Mononuclear cell (primary cell): ENCODE measurements around the gene TMEM190. TPM values are rescaled to one million over a fixed set of nuclear protein-coding genes. Genes with fewer than 3 reads are reported as not detected.
"Not testable (repeated sequence)": the region's sequence is repeated elsewhere in the genome, so short reads cannot be mapped to it uniquely, and the experiment has no call there.

Experiments
- H3K27me3 ChIP-seq: 2 replicates; pipeline ENCODE4 v1.6.0; 2011; ENCODE audit warnings: low read length, control low read depth; ENCODE audit not compliant: insufficient read depth
- H3K4me1 ChIP-seq: 2 replicates; pipeline ENCODE4 v1.5.1; 2011; ENCODE audit warnings: mild to moderate bottlenecking, low read length, control low read depth; ENCODE audit not compliant: insufficient read depth
- H3K4me3 ChIP-seq: 2 replicates; pipeline ENCODE4 v1.5.1; 2011; ENCODE audit warnings: mild to moderate bottlenecking, low read length, moderate library complexity
- H3K9me3 ChIP-seq: 2 replicates; pipeline ENCODE4 v1.5.1; 2011; ENCODE audit warnings: low read depth, mild to moderate bottlenecking, control low read depth, low read length
- total RNA-seq: library from RNA; depleted of rRNA; stranded (reverse); fragments of >200 nt; gene quantifications from one replicate; pipeline ENCODE4 v1.2.3, GENCODE V29; 2012

TMEM190 gene
- total RNA-seq, 1 donor = not detected

DNA sequence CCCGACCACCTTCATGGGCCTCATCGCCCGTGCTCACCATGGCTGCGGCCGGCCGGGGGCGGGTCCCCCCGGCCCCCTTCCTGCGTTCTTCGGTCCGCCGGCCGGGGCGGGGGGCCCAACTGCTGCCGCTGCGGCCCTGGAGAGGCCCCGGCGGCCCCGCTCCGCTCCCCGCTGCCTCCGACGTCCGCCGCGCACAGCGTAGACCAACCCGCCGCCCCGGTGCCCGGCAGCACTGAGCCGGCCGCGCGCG is 30.8 kb downstream of the TMEM190 start, which contains the start of gene UBE2S:
TSS of gene UBE2S (minus strand) at position 239 of the 250 bp plus-strand sequence. CDS start at position 40, 199 bp downstream.
- H3K9me3 ChIP-seq, H3K27me3 ChIP-seq: not testable (repeated sequence)
- H3K4me1 ChIP-seq = peaks cover 25% of the 10 kb centered on the region
- H3K4me3 ChIP-seq = peak within 1 kb of the TSS; percentile 79

DNA sequence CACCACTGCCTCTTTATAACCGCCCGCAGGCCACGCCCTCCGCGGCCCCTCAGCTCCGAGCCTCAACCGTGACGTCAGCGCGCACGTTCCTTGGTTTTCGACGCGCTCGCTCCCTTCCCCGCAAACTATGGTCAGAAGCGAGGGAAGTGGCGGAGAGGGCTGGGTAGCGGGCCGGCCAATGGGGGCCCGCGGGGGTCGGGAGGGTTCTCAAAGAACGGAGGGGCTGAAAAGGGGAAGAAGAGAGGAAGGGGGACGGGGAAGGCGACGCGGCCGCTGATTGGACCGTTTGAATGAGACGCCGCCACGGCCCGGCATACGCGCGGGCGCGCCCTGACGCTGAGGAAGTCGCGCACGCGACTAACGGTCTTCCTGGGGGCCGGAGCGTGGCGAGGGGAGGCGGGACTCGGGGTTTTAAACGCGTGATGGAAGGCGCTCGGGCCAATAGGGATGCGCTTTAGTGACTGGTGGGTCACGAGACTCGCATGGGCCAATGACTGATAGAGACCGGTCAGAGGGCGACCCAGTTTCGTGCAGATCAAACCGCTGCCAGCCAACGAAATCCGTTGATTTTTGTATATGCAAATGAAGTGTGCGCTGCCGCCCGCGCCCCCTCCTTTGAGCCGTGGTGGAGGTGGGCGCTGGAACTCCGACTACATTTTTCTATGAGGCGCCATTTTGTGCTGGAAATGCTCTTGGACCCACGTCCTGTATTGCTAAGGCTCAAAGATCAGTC is 31.3 kb downstream of the TMEM190 start:
- Histone ChIP-seq H3K27me3 (no peaks in the 10 kb centered on the region), H3K9me3 (no peaks in the 10 kb centered on the region), H3K4me1 (peaks cover 25% of the 10 kb centered on the region), H3K4me3 (peak overlapping the region; percentile 79)

DNA sequence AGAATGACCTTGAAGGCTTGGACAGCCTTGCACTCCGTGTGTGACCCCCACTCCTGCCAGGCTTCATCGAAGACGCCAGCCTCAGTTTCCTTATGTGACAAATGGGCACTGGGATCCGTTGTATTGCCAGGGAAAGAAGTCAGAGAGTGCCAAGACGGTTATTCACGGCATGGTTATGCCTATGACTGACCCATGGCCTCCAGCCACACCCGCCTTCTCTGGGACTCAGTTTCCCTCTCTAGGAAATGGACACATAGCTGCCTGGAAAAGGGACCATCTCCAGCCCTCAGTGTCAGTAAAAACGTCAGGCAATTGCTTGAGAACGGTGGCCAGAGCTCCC is 31.9 kb downstream of the TMEM190 start:
- Histone ChIP-seq H3K4me1 (peaks cover 25% of the 10 kb centered on the region), H3K27me3 (no peaks in the 10 kb centered on the region), H3K4me3 (peak overlapping the region; percentile 79), H3K9me3 (no peaks in the 10 kb centered on the region)

DNA sequence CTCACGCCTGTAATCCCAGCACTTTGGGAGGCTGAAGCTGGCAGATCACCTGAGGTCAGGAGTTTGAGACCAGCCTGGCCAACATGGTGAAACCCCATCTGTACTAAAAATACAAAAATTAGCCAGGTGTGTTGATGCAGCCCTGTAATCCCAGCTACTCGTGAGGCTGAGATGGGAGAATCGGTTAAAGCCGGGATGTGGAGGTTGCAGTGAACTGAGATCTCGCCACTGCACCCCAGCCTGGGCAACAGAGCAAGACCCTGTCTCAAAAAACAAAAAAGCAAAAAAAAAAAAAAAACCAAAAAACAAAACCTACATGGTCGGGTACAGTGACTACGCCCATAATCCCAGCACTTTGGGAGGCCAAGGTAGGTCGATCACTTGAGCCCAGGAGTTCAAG is 32.6 kb downstream of the TMEM190 start:
- peaks cover 25% of the 10 kb centered on the region for H3K4me1 ChIP-seq
- H3K9me3 ChIP-seq, H3K27me3 ChIP-seq, H3K4me3 ChIP-seq: not testable (repeated sequence)

DNA sequence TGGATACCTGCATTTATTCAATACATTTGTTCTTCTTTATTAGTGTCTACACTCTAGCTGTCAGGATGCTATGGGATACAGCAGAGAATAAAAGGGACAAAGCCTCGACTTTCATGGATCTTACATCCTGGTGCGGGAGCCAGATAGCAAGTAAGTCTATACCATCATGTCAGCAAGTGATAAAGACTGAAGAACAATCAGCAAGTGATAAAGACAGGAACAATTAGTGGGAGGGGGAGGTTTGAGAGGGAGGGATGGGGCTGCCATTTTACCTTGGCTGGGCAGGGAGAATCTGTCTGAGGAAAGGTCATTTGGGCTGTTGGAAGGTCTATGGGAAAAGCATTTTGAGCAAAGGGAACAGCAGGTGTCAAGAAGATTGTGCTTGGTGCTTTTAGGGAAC is 33.5 kb downstream of the TMEM190 start:
- H3K4me1 ChIP-seq = peaks cover 25% of the 10 kb centered on the region
- H3K27me3 ChIP-seq = no peaks in the 10 kb centered on the region
- no peak overlapping the region for H3K4me3 ChIP-seq
- H3K9me3 ChIP-seq = no peaks in the 10 kb centered on the region

DNA sequence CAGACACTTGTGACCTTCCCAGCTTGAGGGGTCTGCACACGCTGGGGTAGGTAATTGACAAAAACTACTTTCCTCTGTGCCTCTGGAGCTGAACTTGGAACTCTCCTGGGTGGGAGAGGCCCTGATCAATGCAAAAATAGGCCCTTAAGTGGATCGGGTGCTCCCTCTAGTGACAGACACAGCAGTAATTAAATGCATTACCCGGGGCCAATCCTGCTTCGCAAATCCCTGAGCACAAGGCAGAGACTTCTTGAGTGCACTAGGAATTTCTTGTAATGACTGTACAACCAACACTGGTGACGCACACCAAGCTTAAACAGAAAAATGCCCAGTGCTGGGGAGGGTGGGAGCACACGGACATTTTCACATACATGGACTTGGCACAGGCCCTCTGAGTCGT is 41.6 kb downstream of the TMEM190 start:
- H3K4me3 ChIP-seq = no peak overlapping the region

DNA sequence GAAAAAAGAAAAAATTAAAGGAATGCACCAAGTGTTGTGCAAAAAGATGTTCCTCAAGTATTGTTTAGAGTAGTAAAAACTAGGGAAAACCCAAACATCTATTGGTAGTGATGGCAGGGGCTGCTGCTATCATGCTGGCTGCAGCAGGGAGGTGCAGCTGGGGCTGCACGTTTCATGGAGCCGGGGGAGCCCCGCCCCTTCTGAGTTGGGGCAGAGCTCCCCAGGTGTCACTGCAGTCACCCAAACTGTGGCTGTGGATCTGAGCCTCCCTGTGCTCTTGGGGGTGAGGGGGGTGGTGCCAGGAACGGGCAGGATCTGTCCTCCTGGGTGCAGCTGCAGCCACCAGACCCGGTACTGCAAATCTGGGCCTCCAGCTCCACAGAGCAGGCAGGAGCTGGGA is 42.5 kb downstream of the TMEM190 start:
- no peak overlapping the region for H3K4me3 ChIP-seq
- no peaks in the 10 kb centered on the region for H3K9me3 ChIP-seq
- H3K4me1 ChIP-seq = peaks cover 17% of the 10 kb centered on the region
- H3K27me3 ChIP-seq = no peaks in the 10 kb centered on the region

More for the DNA sequence above, 41.6 kb downstream of the TMEM190 start:
- Histone ChIP-seq H3K27me3 (no peaks in the 10 kb centered on the region), H3K4me1 (peaks cover 17% of the 10 kb centered on the region), H3K9me3 (no peaks in the 10 kb centered on the region)

DNA sequence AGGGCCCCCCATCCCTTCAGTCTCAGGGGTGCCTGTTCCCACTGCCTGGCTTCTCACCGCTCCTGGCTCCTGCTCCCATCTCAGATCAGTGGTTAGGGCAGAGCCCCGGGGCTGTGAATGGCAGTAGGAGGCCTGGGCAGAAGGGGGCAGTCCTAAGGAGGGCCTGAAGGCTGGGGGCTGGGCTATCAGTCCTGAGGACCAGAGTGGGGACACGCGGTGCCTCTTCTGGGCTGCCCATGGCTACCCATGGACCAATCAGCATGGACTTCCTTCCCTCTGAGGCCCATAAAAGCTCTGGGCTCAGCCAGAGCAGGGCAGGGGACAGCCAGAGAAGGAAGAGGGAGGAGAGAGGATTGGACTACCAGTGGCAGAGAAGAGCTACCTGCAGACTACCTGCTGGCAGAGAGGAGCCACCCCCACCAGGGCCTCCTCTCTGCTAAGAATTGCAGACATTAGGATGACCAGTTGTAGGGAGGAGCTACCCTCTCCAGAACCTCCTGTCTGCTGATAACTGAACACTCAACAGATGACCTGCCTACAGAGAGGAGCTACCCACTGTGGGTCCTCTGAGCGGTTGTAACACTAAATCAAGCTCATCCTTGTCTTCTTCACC is 43.1 kb downstream of the TMEM190 start:
- no peaks in the 10 kb centered on the region for H3K27me3 ChIP-seq
- peaks cover 17% of the 10 kb centered on the region for H3K4me1 ChIP-seq
- H3K9me3 ChIP-seq = no peaks in the 10 kb centered on the region
- no peak overlapping the region for H3K4me3 ChIP-seq

DNA sequence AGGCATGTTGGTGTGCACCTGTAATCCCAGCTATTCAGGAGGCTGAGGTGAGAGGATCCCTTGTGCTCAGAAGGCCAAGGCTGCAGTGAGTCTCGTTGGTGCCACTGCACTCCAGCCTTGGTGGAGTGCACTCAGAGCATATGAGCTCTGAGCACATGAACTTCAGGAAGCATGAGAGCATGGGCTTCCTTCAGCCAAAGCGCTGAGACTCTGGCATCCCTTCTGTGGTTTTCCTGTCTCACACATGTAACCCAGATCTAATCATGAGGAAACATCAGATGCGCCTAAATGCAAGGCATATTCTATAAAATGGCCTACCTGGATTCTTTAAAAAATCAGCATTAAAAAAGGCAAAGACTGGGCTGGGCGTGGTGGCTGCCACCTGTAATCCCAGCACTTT is 44.7 kb downstream of the TMEM190 start:
- not testable (repeated sequence) for H3K9me3 ChIP-seq, H3K27me3 ChIP-seq, H3K4me3 ChIP-seq
- H3K4me1 ChIP-seq = peaks cover 17% of the 10 kb centered on the region

DNA sequence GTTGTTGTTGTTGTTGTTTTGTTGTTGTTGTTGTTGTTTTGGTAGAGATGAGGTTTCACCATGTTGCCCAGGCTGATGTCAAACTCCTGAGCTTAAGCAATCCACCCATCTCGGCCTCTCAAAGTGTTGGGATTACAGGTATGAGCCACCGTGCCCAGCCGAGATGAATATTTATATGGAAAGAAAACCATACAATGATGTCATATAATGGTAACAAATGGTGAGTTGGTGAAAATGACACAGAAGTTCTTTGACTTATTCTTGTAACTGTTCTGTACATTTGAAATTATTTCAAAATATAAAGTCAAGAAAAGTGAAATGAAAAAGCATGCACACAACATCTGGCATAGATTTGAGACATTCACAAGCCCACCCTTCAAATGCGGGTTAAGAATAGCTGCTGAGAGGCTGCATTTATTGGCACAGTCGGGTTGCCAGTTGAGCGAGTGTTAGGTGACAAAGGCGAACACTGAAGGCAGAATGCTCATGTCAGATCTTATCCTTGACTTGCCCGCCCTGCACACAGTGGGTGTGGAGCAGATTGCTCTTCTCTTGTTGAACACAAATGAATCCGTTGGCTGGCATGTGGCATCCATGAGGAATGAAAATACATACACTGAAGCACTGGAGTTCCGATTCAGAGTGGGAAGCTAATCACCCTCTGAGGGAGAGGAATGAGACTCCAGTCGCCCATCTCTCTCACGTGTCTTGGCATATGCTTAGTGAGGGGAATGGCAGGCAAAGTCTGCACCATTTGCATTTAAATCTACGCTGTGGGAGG is 46.8 kb downstream of the TMEM190 start:
- H3K4me3 ChIP-seq = no peak overlapping the region
- no peaks in the 10 kb centered on the region for H3K9me3 ChIP-seq
- no peaks in the 10 kb centered on the region for H3K27me3 ChIP-seq
- H3K4me1 ChIP-seq = peaks cover 12% of the 10 kb centered on the region

DNA sequence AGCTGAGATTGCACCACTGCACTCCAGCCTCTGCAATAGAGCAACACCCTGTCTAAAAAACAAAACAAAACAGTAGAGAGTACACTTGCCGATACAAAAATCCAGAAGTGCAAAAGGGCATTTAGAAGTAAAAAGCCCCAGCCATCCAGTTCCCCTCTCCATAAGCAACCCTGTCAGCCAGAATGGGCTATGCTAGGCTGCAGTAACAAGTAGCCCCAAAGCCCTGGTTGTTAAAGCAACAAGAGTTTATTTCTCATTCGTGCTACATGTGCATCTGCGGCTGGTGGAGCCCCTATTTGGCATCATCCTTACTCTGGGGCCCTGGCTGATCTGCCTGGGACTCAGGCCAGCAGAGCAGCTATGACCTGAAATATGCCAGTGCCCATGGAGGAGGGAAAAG is 47.9 kb downstream of the TMEM190 start:
- H3K4me1 ChIP-seq = peaks cover 12% of the 10 kb centered on the region
- H3K27me3 ChIP-seq = no peaks in the 10 kb centered on the region
- H3K9me3 ChIP-seq = no peaks in the 10 kb centered on the region
- H3K4me3 ChIP-seq = no peak overlapping the region

DNA sequence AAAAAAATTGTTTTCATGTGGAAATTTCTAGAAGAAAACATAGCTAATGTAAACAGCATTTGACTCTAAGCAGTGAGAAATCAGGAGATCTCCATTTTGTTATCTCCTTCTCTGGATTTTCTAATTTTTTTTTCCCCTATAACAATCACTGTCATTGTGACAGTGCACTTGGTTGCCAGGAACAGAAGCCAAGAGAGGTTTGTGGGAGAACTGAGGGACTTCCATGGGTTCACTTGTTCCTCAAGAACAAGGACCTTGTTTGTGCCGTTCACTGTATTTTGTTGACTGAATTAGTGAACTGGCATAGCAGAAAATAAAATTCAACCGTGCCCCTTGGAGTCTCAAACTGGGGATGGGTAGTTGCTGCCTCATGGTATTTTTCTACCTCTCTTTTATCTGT is 49.4 kb downstream of the TMEM190 start:
- Histone ChIP-seq H3K27me3 (peaks cover 2% of the 10 kb centered on the region), H3K9me3 (no peaks in the 10 kb centered on the region), H3K4me1 (peaks cover 11% of the 10 kb centered on the region), H3K4me3 (no peak overlapping the region)

Other genes with a start within 250 kb of the TMEM190 start
- gene TNNT1, start 227.6 kb upstream of the TMEM190 start, total RNA-seq = 9.7 TPM
- gene TNNI3, start 219.1 kb upstream of the TMEM190 start, total RNA-seq = not detected
- 0.52 TPM for gene DNAAF3, start 210.2 kb upstream of the TMEM190 start, total RNA-seq
- gene SYT5, start 196.5 kb upstream of the TMEM190 start, total RNA-seq = 0.63 TPM
- gene PTPRH, start 167.3 kb upstream of the TMEM190 start, total RNA-seq = not detected
- 2.0 TPM for gene TMEM86B, start 148.1 kb upstream of the TMEM190 start, total RNA-seq
- 62.5 TPM for gene PPP6R1, start 117.8 kb upstream of the TMEM190 start, total RNA-seq
- gene HSPBP1, start 96.7 kb upstream of the TMEM190 start, total RNA-seq = 7.9 TPM
- 0.52 TPM for gene BRSK1, start 92.8 kb upstream of the TMEM190 start, total RNA-seq
- 2.0 TPM for gene TMEM150B, start 51.5 kb upstream of the TMEM190 start, total RNA-seq
- gene KMT5C, start 37.0 kb upstream of the TMEM190 start, total RNA-seq = 14.3 TPM
- gene COX6B2, start 22.1 kb upstream of the TMEM190 start, total RNA-seq = not detected
- gene GARIN5B, start 13.6 kb upstream of the TMEM190 start, total RNA-seq = not detected
- gene IL11, start 6.4 kb upstream of the TMEM190 start, total RNA-seq = 0.10 TPM
- gene TMEM238, start 7.5 kb downstream of the TMEM190 start, total RNA-seq = 1.9 TPM
- 605 TPM for gene RPL28, start 9.1 kb downstream of the TMEM190 start, total RNA-seq
- 20.7 TPM for gene UBE2S, start 31.0 kb downstream of the TMEM190 start, total RNA-seq
- not detected for gene SHISA7, start 66.5 kb downstream of the TMEM190 start, total RNA-seq
- 4.5 TPM for gene ISOC2, start 84.8 kb downstream of the TMEM190 start, total RNA-seq
- not detected for gene C19orf85, start 87.9 kb downstream of the TMEM190 start, total RNA-seq
- gene ZNF628, start 99.8 kb downstream of the TMEM190 start, total RNA-seq = 3.5 TPM
- gene NAT14, start 108.4 kb downstream of the TMEM190 start, total RNA-seq = 1.9 TPM
- gene SSC5D, start 111.6 kb downstream of the TMEM190 start, total RNA-seq = 0.10 TPM
- not detected for gene SBK2, start 160.3 kb downstream of the TMEM190 start, total RNA-seq
- gene SBK3, start 168.7 kb downstream of the TMEM190 start, total RNA-seq = not detected
- gene ZNF579, start 204.0 kb downstream of the TMEM190 start, total RNA-seq = 2.7 TPM
- 2.2 TPM for gene FIZ1, start 222.7 kb downstream of the TMEM190 start, total RNA-seq
- 9.6 TPM for gene ZNF524, start 223.5 kb downstream of the TMEM190 start, total RNA-seq
- 3.3 TPM for gene ZNF865, start 228.8 kb downstream of the TMEM190 start, total RNA-seq
- 6.3 TPM for gene ZNF784, start 247.7 kb downstream of the TMEM190 start, total RNA-seq